ENCODE data around the gene ANAPC2.
A peak's percentile ranks its signal among the peaks of the same experiment; 100 is the strongest.

ANAPC2 gene

DNA sequence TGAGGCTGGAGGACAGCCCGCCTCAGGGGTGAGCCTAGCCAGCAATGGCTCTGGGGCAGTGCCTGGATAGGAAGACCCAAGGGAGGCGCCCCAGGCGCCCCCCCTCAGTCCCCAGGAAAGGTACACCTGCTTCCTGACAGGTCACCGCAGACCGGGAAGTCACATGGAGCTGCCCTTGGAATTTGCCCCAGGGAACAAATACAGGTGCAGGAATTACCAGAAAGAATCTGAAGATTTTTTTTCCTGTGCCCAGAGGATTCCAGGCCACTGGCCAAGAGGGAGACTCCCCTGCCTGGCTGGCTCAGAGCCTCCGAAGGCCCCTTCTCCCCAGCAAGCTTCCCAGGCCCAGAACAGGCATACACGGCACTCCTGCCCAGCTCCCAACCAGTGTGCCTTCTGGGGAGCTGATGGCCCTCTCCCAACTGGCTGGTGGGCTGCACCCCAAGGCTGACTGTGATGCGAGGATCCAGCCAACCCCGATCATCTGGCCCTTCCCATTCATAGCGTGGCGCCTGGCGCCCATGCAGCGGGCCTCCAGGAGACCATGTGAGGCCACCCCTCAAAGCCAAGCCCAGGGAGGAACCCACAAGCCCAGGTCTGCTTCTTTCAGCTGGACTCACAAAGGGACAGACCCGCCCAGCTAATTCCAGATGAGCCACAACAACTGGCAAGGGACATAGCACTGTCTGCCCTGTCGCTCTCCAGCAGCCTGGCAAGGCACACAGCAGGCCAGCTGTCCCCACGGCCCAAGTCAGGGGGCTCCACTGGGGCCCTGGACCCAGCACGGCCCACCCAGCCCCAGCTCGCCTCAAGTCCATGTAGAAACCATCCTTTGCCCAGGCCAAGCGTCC, 9.9 kb upstream of the ANAPC2 start:
- H3K4me3 ChIP-seq: no peak overlapping the region

DNA sequence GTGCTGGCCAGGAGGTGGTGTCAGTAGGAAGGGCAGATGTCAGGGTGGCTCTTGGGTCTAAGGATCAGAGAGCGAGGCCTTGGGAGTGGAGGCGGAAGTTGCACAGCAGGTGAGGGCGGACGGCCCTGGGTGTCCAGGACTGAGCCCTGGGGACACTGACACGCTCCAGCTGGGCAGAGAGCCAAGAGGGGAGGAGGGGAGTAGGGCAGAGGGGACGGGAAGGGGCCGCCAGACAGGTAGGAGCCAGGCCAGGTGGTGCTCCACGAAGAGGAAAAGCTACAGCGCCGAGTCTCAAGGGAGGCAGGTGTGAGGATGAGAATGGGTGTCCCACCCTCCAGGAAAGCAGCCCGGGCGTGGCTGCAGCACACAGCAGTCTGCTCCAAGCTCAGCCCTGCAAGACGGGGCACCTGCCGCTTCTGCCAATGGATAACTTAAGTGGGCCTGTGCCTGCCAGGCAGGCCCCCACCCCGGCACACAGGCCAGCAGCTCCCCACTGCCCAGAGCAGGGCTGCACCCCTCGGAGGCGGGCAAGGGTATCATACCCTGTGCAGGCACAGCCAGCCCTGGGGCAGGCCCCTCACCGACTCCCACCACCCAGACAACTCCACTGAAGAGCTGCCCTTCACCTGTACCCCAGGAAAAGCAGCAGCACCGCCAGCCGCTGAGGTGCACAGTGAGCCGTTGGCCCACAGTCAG, 7.3 kb upstream of the ANAPC2 start:
- H3K4me3 ChIP-seq: peak overlapping the region in 1 of 7 experiments; percentile 16
- H3K27ac ChIP-seq: peak overlapping the region in 9 of 21 experiments; percentile 1 to 72 (median 50)

More for the DNA sequence above, 9.9 kb upstream of the ANAPC2 start:
- peak overlapping the region in 1 of 21 experiments; percentile 17 for H3K27ac ChIP-seq

- H3K4me3 ChIP-seq: peak overlapping the region in 1 of 7 experiments; percentile 16
- H3K27ac ChIP-seq: peak overlapping the region in 10 of 21 experiments; percentile 1 to 72 (median 49)
Observed at GRCh38 chr9:137194909-137195308, 6.5 kb upstream of the ANAPC2 start.

GRCh38 chr9:137194388-137194787, 6.0 kb upstream of the ANAPC2 start:
- Histone ChIP-seq H3K4me3 (no peak overlapping the region), H3K27ac (peak overlapping the region in 9 of 21 experiments; percentile 1 to 72 (median 36))

DNA sequence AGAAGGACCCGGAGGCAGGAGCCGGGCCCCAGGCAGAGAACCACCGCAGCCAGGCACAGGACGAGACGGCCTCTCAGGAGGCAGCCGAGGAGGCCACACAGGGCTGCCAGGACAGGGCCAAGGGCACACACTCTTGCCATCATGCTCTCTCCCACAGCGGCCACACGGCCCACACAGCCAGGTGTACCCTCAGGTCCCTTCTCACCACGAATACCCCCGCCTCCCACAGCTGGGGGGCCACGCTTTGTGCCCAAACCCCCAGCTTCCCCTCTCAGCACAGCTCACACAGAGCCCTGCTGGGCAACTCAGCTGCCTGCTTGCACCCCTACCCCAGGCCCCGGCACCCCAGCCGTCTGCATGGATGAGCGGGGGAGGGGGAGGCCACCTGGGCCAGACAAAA, 5.4 kb upstream of the ANAPC2 start:
- Histone ChIP-seq H3K4me3 (no peak overlapping the region), H3K27ac (peak overlapping the region in 2 of 21 experiments; percentile 40 to 72)

GRCh38 chr9:137192859-137193258, 4.5 kb upstream of the ANAPC2 start:
- no peak overlapping the region for H3K4me3 ChIP-seq
- H3K27ac ChIP-seq: no peak overlapping the region

DNA sequence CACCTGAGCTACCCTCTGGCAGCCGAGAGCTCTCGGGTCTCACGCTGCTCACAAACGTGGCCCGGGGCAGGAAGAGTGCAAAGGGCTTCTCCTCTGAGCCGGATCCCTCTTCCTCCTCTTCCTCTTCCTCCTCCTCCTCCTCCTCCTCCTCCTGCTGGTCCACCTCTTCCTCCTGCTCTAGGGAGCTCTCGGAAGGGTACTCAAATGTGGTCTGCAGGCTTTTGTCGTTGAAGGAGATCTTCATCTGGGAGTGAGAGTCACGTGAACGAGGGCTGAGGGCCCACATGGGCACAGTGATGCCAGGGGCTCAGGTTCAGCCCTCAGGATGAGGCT, 4.1 kb upstream of the ANAPC2 start:
- Histone ChIP-seq H3K4me3 (no peak overlapping the region), H3K27ac (no peak overlapping the region)

DNA sequence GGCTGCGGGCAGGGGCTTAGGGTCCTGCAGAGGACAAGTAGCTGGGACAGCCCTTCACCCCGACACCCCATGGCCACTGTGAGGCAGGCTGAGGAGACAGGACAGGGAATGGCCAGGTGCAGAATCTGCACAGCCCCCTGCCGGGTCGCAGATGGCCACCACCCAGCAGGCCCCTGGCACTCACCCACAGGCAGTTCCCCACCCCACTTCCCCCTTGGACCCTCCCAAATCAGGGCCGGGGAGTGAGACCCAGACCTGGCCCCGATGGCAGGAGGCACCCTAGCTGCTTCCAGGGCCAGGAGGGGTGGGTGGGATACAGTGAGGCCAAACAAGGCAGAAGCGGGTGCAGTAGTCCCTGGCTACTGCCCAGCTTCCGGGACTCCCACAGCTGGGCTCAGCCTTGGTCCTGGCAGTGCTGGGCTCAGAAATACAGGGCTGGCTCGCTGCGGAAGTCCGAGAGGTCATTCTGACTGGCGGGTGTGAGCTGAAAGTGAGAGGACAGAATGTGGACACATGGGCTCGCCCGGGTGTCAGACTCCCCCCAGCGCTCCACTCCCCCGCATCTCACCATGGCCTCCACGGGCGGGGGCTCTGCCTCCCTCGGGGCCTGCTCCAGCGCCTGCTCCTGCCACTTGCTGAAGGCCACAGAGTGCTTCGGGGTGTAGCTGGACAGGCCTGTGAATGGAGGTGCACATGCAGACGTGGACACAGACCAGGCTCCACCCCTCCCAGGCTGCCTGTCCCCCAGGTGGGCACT, 3.5 kb upstream of the ANAPC2 start:
- no peak overlapping the region for H3K4me3 ChIP-seq
- peak overlapping the region in 1 of 21 experiments; percentile 32 for H3K27ac ChIP-seq

GRCh38 chr9:137191245-137191644, 2.9 kb upstream of the ANAPC2 start:
- peak overlapping the region in 2 of 21 experiments; percentile 32 to 97 for H3K27ac ChIP-seq
- H3K4me3 ChIP-seq: no peak overlapping the region

DNA sequence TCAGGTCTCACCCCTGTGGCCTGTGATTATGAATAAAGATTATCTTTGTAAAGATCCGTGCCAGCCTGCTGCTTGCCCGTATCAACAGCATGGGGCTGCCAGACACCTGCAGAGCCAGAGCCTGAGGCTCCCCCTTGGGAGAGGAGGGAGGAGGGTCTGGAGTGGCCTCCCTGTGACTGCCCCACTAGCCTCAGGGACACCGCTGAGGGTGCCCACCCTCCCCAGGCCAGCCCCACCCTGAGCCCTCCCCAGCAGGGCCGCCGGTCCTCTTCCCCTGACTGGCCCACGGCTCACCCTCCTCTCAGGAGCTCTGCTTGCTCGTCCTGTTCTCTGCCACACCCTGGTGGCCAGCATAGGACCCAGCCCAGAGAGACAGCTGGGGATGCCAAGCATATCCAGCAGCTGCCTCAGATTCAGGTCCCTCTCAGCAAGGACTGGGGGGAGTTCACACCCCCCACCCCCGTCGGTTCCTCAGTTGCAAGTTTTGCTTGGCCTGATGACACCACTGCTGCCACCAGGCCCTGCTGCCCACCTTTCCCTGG, 2.0 kb upstream of the ANAPC2 start:
- Histone ChIP-seq H3K27ac (peak overlapping the region in 17 of 21 experiments; percentile 91 to 99 (median 97)), H3K4me3 (peak overlapping the region in 1 of 7 experiments; percentile 99)

DNA sequence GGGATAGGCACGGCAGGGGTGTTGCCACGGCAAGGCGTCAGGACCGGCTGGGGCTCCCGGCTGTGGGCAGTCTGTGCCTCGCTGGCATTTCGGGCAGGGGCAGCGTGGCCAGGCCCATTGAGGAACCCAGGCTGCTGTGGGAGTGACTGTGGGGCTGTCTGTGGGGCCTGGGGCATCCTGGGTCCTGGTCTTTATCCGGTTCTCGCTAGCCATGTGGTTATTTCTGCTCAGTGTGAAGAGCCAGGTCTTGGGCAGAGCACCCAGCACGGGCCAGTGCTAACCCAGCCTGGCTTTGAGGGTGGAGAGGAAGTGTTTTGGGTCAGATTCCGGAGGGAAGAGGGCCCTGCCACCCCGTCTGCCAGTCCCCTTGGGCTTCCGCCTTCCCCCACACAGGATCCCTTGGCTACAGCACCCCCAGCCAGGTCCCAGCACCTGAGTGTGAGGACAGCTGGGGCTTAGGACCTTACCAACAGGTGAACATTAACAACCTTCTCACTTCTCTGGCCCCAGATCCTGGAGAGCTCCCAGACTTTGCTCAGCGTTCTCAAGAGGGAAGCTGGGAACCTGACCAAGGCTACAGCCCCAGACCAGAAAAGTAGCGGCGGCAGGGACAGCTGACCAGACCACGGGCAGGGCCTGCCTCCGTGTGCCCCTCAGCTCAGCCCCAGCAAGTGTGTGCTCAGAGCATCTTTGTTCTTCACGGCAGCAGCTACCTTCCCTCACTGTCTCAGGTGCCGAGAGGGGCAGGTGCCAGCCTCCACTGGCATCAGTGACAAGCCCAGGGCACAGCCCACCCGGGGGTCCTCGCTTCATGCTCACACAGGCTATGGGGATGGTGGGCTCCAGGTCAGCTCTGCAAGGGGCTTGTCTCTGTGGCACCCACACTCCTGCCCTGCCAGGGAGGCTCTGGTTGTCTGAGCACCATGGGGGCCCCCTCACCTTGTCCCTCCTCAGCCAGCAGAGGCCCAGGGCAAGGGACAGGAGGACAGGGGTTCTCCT, 1.2 kb upstream of the ANAPC2 start:
- Histone ChIP-seq H3K27ac (peak overlapping the region; percentile 91 to 99 (median 97)), H3K4me3 (peak overlapping the region; percentile 77 to 99 (median 90))

GRCh38 chr9:137188086-137188489, 272 bp downstream of the ANAPC2 start:
- Histone ChIP-seq H3K4me3 (peak overlapping the region; percentile 77 to 99 (median 90)), H3K27ac (peak overlapping the region; percentile 91 to 99 (median 97))

GRCh38 chr9:137187386-137187785, 974 bp downstream of the ANAPC2 start:
- H3K27ac ChIP-seq: peak overlapping the region in 5 of 21 experiments; percentile 91 to 99 (median 97)
- H3K4me3 ChIP-seq: peak overlapping the region; percentile 77 to 99 (median 90)

DNA sequence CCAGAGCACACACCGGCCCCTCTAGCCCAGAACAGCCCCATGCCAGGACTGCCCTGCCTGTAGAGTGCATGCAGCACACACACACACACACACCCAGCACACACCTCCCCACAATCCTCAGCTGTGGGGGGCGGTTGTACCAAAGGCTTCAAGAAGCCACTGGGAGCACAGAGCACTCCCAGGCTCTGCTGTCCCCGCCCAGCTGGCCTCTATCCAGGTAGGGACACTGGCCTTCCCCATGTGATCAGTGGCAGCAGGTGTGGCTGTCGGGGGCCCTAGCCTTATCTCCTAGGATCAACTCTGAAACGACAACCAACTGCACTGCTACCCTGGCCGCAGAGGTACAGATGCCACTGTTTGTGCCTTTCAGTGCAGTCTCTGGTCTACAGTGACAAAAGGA, 2.0 kb downstream of the ANAPC2 start:
- H3K27ac ChIP-seq: no peak overlapping the region
- H3K4me3 ChIP-seq: no peak overlapping the region

DNA sequence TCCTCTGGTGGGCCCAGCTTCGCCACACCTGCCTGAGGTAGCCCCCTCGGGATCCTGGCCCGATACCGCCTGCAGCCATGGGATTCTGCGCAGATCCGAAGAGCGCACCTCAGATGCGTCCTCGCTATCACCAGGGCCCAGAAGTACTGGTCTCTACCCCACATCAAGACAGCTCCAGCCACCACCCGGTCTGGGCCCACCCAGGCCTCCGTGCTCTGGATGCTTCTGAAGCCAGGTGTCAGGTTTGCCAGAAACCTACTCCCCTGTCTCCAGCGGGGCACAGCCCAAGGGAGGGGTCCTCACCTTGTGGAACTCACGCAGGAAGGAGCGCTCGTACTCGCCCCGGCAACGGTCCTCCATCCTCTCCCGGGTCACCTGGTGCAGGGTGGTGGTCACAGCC, 2.4 kb downstream of the ANAPC2 start:
- Histone ChIP-seq H3K27ac (no peak overlapping the region), H3K4me3 (no peak overlapping the region)

GRCh38 chr9:137184881-137185660, 3.3 kb downstream of the ANAPC2 start:
- no peak overlapping the region for H3K27ac ChIP-seq
- no peak overlapping the region for H3K4me3 ChIP-seq

- Histone ChIP-seq H3K4me3 (no peak overlapping the region), H3K27ac (no peak overlapping the region)
Observed at GRCh38 chr9:137183980-137184595, 4.3 kb downstream of the ANAPC2 start.
